HG02973 (cell line): ENCODE measurements around the gene MYH6.

Source experiments
- ATAC-seq: cut with Tn5 transposase; IDR thresholded peaks from one replicate; pipeline ENCODE4 v1.9.1; 2021; ENCODE audit warnings: moderate library complexity; ENCODE audit not compliant: unreplicated experiment

The MYH6 gene

GRCh38 chr14:23379366-23380196 lies 28.5 kb downstream of the MYH6 start:
- ATAC-seq, result no peak

GRCh38 chr14:23378612-23379220 lies 29.4 kb downstream of the MYH6 start:
- ATAC-seq, result no peak

GRCh38 chr14:23377573-23378563 lies 30.2 kb downstream of the MYH6 start:
- no peak for ATAC-seq

GRCh38 chr14:23377198-23377550 lies 30.9 kb downstream of the MYH6 start:
- ATAC-seq, result no peak

- ATAC-seq, result no peak
Measured at GRCh38 chr14:23376482-23377197, 31.4 kb downstream of the MYH6 start, which contains the start of gene CMTM5. Gene CMTM5, plus strand, starts transcription at chr14:23377046. Its CDS starts 206 bp downstream, at chr14:23377252.

- no peak for ATAC-seq
Measured at GRCh38 chr14:23375527-23376251, 32.4 kb downstream of the MYH6 start.

- no peak for ATAC-seq
Measured at GRCh38 chr14:23373041-23373440, 35.0 kb downstream of the MYH6 start.

- no peak for ATAC-seq
Measured at GRCh38 chr14:23372509-23372908, 35.6 kb downstream of the MYH6 start, which contains the start of gene IL25. Gene IL25, plus strand, starts transcription at chr14:23372809.

GRCh38 chr14:23371865-23372264 lies 36.2 kb downstream of the MYH6 start:
- ATAC-seq, result no peak

GRCh38 chr14:23370221-23370620 lies 37.9 kb downstream of the MYH6 start:
- no peak for ATAC-seq

- no peak for ATAC-seq
Measured at GRCh38 chr14:23366426-23366921, 41.6 kb downstream of the MYH6 start.

- no peak for ATAC-seq
Measured at GRCh38 chr14:23365732-23366425, 42.2 kb downstream of the MYH6 start.

- ATAC-seq, result no peak
Measured at GRCh38 chr14:23365036-23365731, 42.9 kb downstream of the MYH6 start, which contains the start of gene EFS. Gene EFS, minus strand, starts transcription at chr14:23365172. Its CDS starts 147 bp downstream, at chr14:23365025.

GRCh38 chr14:23364164-23365035 lies 43.7 kb downstream of the MYH6 start:
- ATAC-seq, result no peak

GRCh38 chr14:23362200-23362599 lies 45.9 kb downstream of the MYH6 start:
- no peak for ATAC-seq

- no peak for ATAC-seq
Measured at GRCh38 chr14:23361763-23362162, 46.3 kb downstream of the MYH6 start.

GRCh38 chr14:23361320-23361719 lies 46.8 kb downstream of the MYH6 start:
- ATAC-seq, result no peak
